Measurements from ENCODE around the gene TMEM150B.

Gene TMEM150B

GRCh38 chr19:55299991-55300390 is 25.1 kb downstream of the TMEM150B start:
- no peak overlapping the region for H3K4me3 ChIP-seq (ENCODE audit: low read length)
- no peak overlapping the region for H3K9ac ChIP-seq (ENCODE audit: low read length)
- no peaks in the 10 kb centered on the region for H3K27me3 ChIP-seq (replicated peaks; ENCODE audit: control insufficient read depth, insufficient read depth, low read length)
- peaks cover 6% of the 10 kb centered on the region for H3K4me1 ChIP-seq (ENCODE audit: control insufficient read depth, insufficient read depth, low read length)
- no peaks in the 10 kb centered on the region for H3K36me3 ChIP-seq (ENCODE audit: control insufficient read depth, insufficient read depth, low read length, severe bottlenecking)
- DNase-seq (ENCODE audit: low read depth) = no peak
- H3K9me3 ChIP-seq (ENCODE audit: control insufficient read depth, low read length) = no peaks in the 10 kb centered on the region

- no peak for DNase-seq (ENCODE audit: low read depth)
- Histone ChIP-seq H3K4me1 (ENCODE audit: control insufficient read depth, insufficient read depth, low read length) (peaks cover 6% of the 10 kb centered on the region), H3K9me3 (ENCODE audit: control insufficient read depth, low read length) (no peaks in the 10 kb centered on the region), H3K4me3 (ENCODE audit: low read length) (no peak overlapping the region), H3K27me3 (replicated peaks; ENCODE audit: control insufficient read depth, insufficient read depth, low read length) (no peaks in the 10 kb centered on the region), H3K36me3 (ENCODE audit: control insufficient read depth, insufficient read depth, low read length, severe bottlenecking) (no peaks in the 10 kb centered on the region), H3K9ac (ENCODE audit: low read length) (no peak overlapping the region)
Observed at GRCh38 chr19:55297267-55297666, 27.9 kb downstream of the TMEM150B start.

- Histone ChIP-seq H3K36me3 (ENCODE audit: control insufficient read depth, insufficient read depth, low read length, severe bottlenecking) (no peaks in the 10 kb centered on the region), H3K9me3 (ENCODE audit: control insufficient read depth, low read length) (no peaks in the 10 kb centered on the region), H3K4me1 (ENCODE audit: control insufficient read depth, insufficient read depth, low read length) (no peaks in the 10 kb centered on the region), H3K9ac (ENCODE audit: low read length) (no peak overlapping the region), H3K4me3 (ENCODE audit: low read length) (no peak overlapping the region), H3K27me3 (replicated peaks; ENCODE audit: control insufficient read depth, insufficient read depth, low read length) (no peaks in the 10 kb centered on the region)
- DNase-seq (ENCODE audit: low read depth) = no peak
Observed at GRCh38 chr19:55289117-55289796, 35.9 kb downstream of the TMEM150B start.

GRCh38 chr19:55287361-55288079 is 37.6 kb downstream of the TMEM150B start:
- DNase-seq (ENCODE audit: low read depth) = no peak
- no peaks in the 10 kb centered on the region for H3K9me3 ChIP-seq (ENCODE audit: control insufficient read depth, low read length)
- H3K27me3 ChIP-seq (replicated peaks; ENCODE audit: control insufficient read depth, insufficient read depth, low read length) = no peaks in the 10 kb centered on the region
- H3K36me3 ChIP-seq (ENCODE audit: control insufficient read depth, insufficient read depth, low read length, severe bottlenecking) = no peaks in the 10 kb centered on the region
- H3K4me3 ChIP-seq (ENCODE audit: low read length) = no peak overlapping the region
- no peaks in the 10 kb centered on the region for H3K4me1 ChIP-seq (ENCODE audit: control insufficient read depth, insufficient read depth, low read length)
- no peak overlapping the region for H3K9ac ChIP-seq (ENCODE audit: low read length)

- H3K9ac ChIP-seq (ENCODE audit: low read length) = no peak overlapping the region
- no peak overlapping the region for H3K4me3 ChIP-seq (ENCODE audit: low read length)
- no peaks in the 10 kb centered on the region for H3K9me3 ChIP-seq (ENCODE audit: control insufficient read depth, low read length)
- peaks cover 10% of the 10 kb centered on the region for H3K4me1 ChIP-seq (ENCODE audit: control insufficient read depth, insufficient read depth, low read length)
- no peaks in the 10 kb centered on the region for H3K27me3 ChIP-seq (replicated peaks; ENCODE audit: control insufficient read depth, insufficient read depth, low read length)
- DNase-seq (ENCODE audit: low read depth) = peak; percentile 9
- no peaks in the 10 kb centered on the region for H3K36me3 ChIP-seq (ENCODE audit: control insufficient read depth, insufficient read depth, low read length, severe bottlenecking)
Observed at GRCh38 chr19:55285229-55285890, 39.8 kb downstream of the TMEM150B start.

GRCh38 chr19:55284405-55285058 is 40.6 kb downstream of the TMEM150B start:
- no peak overlapping the region for H3K9ac ChIP-seq (ENCODE audit: low read length)
- no peaks in the 10 kb centered on the region for H3K9me3 ChIP-seq (ENCODE audit: control insufficient read depth, low read length)
- H3K36me3 ChIP-seq (ENCODE audit: control insufficient read depth, insufficient read depth, low read length, severe bottlenecking) = no peaks in the 10 kb centered on the region
- H3K4me1 ChIP-seq (ENCODE audit: control insufficient read depth, insufficient read depth, low read length) = peaks cover 11% of the 10 kb centered on the region
- DNase-seq (ENCODE audit: low read depth) = peak; percentile 8
- H3K4me3 ChIP-seq (ENCODE audit: low read length) = no peak overlapping the region
- no peaks in the 10 kb centered on the region for H3K27me3 ChIP-seq (replicated peaks; ENCODE audit: control insufficient read depth, insufficient read depth, low read length)

- peaks cover 19% of the 10 kb centered on the region for H3K4me1 ChIP-seq (ENCODE audit: control insufficient read depth, insufficient read depth, low read length)
- H3K4me3 ChIP-seq (ENCODE audit: low read length) = no peak within 1 kb of the TSS
- no peaks in the 10 kb centered on the region for H3K27me3 ChIP-seq (replicated peaks; ENCODE audit: control insufficient read depth, insufficient read depth, low read length)
- peak; percentile 87 for DNase-seq (ENCODE audit: low read depth)
- H3K9ac ChIP-seq (ENCODE audit: low read length) = no peak within 1 kb of the TSS
- H3K36me3 ChIP-seq (ENCODE audit: control insufficient read depth, insufficient read depth, low read length, severe bottlenecking) = no peaks in the 10 kb centered on the region
- no peaks in the 10 kb centered on the region for H3K9me3 ChIP-seq (ENCODE audit: control insufficient read depth, low read length)
Observed at GRCh38 chr19:55283548-55284377, 41.4 kb downstream of the TMEM150B start, which contains the start of gene BRSK1. TSS of gene BRSK1 (plus strand) at chr19:55283997. CDS start at chr19:55284443, 446 bp downstream.

GRCh38 chr19:55279770-55280643 is 45.1 kb downstream of the TMEM150B start, which contains the start of gene HSPBP1:
TSS of gene HSPBP1 (minus strand) at chr19:55280110. CDS start at chr19:55279608, 502 bp downstream.
- peak; percentile 93 for DNase-seq (ENCODE audit: low read depth)
- H3K4me3 ChIP-seq (ENCODE audit: low read length) = peak within 1 kb of the TSS; percentile 92
- H3K9me3 ChIP-seq (ENCODE audit: control insufficient read depth, low read length) = no peaks in the 10 kb centered on the region
- no peaks in the 10 kb centered on the region for H3K27me3 ChIP-seq (replicated peaks; ENCODE audit: control insufficient read depth, insufficient read depth, low read length)
- H3K9ac ChIP-seq (ENCODE audit: low read length) = peak within 1 kb of the TSS; percentile 84
- peaks cover 4% of the 10 kb centered on the region for H3K36me3 ChIP-seq (ENCODE audit: control insufficient read depth, insufficient read depth, low read length, severe bottlenecking)
- H3K4me1 ChIP-seq (ENCODE audit: control insufficient read depth, insufficient read depth, low read length) = peaks cover 19% of the 10 kb centered on the region

GRCh38 chr19:55279340-55279739 is 45.8 kb downstream of the TMEM150B start:
- peak; percentile 8 for DNase-seq (ENCODE audit: low read depth)
- peaks cover 19% of the 10 kb centered on the region for H3K4me1 ChIP-seq (ENCODE audit: control insufficient read depth, insufficient read depth, low read length)
- peak overlapping the region; percentile 92 for H3K4me3 ChIP-seq (ENCODE audit: low read length)
- H3K9me3 ChIP-seq (ENCODE audit: control insufficient read depth, low read length) = no peaks in the 10 kb centered on the region
- H3K9ac ChIP-seq (ENCODE audit: low read length) = peak overlapping the region; percentile 84
- H3K36me3 ChIP-seq (ENCODE audit: control insufficient read depth, insufficient read depth, low read length, severe bottlenecking) = peaks cover 7% of the 10 kb centered on the region
- H3K27me3 ChIP-seq (replicated peaks; ENCODE audit: control insufficient read depth, insufficient read depth, low read length) = no peaks in the 10 kb centered on the region

Measured in adipocyte (in vitro differentiated cells).